ENCODE results near the gene HARS2.

GRCh38 chr5:140677947-140678346 lies 13.3 kb upstream of the HARS2 start:
- TF ChIP-seq, protein P1, sequence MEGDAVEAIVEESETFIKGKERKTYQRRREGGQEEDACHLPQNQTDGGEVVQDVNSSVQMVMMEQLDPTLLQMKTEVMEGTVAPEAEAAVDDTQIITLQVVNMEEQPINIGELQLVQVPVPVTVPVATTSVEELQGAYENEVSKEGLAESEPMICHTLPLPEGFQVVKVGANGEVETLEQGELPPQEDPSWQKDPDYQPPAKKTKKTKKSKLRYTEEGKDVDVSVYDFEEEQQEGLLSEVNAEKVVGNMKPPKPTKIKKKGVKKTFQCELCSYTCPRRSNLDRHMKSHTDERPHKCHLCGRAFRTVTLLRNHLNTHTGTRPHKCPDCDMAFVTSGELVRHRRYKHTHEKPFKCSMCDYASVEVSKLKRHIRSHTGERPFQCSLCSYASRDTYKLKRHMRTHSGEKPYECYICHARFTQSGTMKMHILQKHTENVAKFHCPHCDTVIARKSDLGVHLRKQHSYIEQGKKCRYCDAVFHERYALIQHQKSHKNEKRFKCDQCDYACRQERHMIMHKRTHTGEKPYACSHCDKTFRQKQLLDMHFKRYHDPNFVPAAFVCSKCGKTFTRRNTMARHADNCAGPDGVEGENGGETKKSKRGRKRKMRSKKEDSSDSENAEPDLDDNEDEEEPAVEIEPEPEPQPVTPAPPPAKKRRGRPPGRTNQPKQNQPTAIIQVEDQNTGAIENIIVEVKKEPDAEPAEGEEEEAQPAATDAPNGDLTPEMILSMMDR (conservative IDR thresholded peaks at IDR 0.05) = no peak
- no peak for TF ChIP-seq ZFX (IDR thresholded peaks at IDR 0.05)

Data from C4-2B (cell line).